Stimulated activated CD8-positive, alpha-beta memory T cell treated with anti-CD3 and anti-CD28 coated beads, Interleukin-12 subunit alpha, Interleukin-12 subunit beta, amount 100 ng/mL, for 24 hours (primary cell): Measurements from ENCODE around the gene NR2E3.

Experiments
- DNase-seq: peaks from one replicate; pipeline ENCODE4 v3.0.0-alpha.2; 2020; ENCODE audit errors: extremely low read depth

NR2E3 gene

DNA sequence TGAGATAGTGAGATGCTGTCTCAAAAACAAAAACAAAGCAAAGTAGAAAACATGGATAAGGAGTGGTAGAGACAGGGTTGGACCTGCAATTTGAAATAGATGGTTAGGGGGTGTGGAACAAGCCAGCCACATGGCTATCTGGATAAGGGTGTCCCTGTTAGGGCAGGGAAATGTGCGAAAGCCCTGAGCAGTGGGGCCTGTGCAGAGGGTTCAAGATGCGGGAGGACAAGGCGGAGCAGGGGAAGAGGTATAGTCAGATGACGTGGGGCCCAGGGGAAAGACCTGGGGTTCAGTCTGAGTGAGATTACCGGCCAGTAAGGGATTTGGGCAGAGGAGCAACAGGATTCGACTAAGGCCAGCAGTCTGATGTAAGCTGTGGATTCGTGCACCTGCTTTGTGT lies 18.4 kb upstream of the NR2E3 start:
- DNase-seq, result no peak

DNA sequence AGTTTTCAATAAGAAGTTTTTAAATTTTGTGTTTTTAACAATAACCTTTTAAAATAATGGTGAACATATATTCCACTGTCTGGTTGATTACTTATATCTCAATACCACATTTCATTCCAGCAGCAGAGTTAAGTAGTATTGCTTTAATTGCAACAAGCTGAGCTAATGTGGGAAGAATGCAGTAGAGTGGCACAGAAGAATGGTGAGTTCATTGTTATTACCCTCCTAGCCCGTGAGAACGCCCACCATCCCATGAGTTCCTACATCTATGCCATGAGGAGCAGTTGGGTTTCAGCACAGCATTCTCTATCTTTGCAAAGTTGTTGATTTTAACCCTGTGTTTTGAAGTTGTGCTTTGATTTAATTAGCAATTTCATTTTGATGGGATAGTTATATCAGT lies 17.8 kb upstream of the NR2E3 start:
- DNase-seq, result no peak

DNA sequence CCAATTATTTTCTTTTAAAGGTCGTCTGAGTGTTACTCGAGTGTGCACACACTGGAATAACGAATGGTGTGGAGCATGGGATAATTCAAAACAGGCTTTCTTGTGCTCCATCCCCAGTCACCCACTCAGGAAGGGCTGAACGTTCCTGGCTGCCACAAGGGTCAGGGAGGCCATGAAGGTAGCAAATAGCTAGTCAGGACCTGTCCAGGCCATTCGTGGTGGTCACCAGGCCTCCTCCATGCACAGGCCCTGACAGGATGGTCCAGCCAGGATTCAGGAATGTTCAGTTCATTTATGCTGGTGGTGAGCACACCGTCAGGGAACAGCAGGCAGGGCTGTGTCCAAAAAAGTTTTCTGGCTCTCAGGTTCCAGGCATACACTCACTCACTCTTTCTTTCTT lies 11.7 kb upstream of the NR2E3 start:
- no peak for DNase-seq

DNA sequence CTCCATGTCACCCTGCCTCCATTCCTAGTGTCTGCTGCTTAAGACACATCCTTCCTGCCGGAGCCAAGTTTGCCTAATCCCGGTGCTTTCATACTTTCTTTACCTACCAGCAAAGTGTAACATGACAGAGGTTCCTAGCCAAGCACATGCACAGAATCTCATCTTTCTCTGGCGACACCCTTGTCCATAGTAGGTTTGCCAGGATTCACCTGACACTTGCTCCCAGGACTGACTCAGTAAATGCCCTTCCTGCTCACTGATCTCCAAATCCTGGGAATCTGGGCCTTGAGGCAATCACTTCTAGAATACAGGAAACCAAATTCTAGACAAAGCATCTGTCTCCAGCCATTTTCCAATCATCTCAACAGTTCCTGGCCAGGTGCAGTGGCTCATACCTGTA lies 10.2 kb upstream of the NR2E3 start:
- no peak for DNase-seq

DNA sequence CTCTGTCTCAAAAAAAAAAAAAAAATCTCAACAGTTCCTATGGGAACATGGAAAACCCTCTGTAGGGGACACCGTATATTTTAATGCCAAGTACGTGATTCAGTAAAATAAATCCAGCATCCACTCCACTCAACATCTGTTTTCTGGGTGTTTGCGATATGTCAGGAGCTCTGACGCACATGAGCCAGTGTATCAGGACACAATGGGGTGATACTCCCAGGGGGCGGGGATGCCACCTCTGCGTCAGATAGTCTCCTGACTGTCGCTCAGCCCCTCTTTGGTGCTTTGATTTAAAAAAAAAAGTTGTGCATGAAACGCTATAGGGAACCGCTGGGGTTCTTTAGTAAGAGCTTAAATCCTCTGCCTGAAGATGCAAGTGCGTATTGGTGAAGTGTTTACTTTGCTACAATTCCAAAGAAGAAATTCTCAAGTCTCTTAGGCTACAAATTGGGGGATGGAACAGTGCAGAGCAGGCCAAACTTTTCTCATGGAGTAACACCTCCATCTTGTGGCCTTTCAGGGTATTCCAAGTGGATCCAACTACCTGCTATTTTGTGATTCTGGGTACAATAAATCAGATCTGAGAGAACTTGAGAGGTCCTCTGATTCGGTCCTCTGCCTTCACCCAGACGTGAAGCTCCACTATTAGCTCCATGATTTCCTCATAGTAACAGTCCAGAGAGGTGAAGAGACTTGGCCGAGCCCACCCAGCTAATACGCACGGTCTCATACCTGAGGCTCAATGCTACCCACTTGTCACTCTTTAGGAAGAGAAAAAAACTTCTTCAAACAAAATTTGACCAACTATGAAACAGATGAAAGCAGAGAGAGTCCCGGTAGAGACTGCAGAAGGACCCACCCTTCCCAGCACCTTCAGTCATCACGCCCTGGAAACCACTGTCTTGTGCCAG lies 9.3 kb upstream of the NR2E3 start:
- no peak for DNase-seq

DNA sequence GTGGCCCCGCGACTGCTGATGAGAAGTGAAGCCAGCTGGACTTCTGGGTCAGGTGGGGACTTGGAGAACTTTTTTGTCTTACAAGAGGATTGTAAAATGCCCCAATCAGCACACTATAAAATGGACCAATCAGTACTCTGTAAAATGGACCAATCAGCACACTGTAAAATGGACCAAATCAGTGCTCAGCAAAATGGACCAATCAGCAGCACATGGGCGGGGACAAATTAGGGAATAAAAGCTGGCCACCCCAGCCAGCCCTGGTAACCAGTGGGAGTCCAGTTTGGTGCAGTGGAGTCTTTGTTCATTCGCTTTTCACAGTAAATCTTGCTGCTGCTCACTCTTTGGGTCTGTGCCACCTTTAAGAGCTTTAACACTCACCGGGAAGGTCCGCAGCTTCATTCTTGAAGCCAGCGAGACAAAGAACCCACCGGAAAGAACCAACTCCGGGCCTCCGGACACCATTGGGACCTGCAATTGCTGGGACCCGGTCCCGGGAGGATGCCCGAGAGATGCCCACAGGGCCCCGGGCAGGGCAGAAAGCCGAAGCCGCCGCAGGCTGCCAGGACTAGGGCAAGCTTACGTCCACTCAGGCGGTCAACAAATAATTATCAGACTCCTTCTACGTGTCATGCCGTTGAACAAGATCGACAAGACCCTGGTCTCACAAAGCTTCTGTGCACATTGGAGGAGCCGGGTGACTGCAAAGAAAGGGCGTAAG lies 8.3 kb upstream of the NR2E3 start:
- DNase-seq, result no peak

DNA sequence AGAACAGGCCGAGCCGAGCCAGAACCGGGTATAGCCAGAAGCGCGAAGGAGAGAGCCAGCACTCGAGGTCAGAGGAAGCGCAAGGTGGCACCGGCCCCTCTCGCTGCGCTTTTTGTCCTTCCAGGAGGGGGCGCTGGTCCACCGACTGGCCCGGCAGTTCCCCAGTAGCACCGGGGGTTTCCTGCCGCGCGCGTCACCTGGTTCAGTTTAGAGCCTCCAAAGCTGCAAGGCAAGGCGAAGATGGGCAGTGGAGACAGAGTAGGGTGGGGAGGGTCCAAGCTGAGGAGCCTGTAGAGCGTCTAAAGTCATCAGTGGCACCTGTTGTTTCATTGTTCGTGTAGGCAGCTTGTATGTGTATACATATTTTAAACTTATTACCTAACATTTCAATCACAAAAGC lies 7.6 kb upstream of the NR2E3 start:
- DNase-seq, result peak; percentile 1

DNA sequence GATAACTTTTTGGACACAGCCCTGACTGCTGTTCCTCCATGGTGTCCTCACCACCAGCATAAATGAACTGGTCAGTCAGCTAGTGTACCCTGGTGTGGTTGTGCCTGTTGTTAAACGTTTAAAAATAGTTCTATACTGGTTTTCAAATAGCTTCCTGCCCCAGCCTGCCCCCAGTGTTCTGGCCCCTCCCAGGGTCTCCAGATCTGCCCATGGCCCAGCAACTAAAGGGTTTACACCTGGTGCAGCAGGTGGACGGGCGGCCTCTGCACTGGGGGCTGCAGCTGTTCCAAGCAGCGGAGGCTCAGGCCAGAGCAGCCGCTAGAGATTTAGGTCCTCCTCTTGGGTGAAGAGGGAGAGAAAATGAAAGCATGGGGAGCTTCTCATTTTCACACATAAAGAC lies 6.1 kb upstream of the NR2E3 start:
- DNase-seq, result no peak

DNA sequence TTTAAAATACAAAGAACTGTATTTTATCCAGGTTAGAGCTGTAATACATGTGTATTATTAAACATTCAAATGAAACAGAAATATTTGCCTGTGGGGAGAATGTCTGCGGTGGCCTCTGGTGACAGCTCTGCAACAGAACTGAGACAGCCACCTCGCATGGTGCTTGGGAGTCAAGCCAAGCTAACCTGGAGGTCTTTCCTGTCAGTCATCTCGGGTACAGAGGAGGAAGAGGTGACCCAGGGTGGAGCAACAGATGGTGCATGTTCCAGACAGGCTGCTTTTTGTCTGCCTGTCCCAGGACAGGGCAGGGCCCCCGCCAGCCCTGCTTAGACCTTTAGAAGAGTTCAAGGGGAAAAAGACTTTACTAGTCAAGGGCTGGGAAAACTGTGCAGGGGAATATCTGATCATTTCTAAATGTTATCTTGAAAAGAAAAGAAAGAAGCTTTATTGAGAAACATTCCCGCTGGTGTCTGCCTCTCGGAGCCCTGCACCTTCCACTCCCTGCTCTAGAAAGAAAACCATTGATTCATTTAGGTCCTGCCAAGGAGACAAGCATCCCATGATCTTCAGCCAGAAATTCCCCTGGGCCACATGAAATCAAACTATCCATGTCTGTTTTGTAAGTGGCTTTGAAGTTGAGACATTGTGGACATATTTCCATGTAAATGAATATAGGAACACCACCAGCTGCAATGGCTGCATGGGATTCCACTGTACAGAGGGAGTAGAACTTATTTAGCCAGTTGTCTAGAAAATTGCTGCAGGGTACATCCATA lies 5.5 kb upstream of the NR2E3 start:
- no peak for DNase-seq

DNA sequence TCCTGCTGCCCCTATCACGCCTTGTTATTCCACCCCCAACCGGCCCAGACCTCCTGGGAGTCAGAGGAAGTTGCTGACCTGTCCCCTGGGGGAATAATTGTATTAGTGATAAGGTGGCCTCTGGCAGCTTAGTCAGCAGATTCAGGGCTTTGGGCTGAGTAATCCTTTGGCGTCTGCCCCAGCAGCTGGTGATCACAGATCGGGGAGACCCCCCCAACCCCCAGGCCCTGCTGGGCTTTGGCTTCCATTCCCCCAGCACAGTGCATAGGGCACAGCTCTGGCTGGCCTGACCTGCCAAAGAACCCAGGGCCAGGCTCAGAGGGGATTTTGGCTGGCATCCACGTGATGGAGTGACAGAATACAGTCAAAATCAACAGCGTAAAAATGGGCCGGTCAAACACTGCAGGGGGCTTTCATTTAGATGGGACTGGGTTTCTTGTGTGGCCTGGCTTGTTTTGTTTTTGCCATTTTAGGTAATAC lies 3.9 kb upstream of the NR2E3 start:
- no peak for DNase-seq

DNA sequence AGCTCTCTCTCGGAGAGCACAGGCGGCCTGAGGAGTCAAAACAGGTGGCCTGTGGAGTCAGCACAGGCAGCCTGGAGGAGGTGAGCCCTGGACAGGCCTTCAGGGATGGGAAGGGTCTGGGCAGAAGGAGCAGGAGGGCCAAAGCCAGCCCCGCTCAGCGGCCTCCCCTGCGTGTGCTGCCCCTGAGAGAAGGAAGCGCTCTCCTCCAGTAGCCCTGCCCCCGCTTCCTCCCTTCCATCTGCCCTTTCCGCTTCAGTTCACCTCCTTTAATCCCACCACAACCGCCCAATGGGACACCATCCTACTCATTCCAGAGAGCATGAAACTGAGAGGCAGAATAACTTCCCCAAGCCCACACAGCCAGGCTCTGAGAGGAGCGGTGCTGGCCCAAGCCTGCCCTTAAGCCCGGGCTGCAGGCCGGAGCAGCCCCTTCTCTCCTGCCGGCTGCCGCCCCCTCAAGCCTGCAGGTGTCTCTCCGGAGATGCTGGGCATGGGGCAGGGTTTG lies 3.2 kb upstream of the NR2E3 start:
- no peak for DNase-seq

DNA sequence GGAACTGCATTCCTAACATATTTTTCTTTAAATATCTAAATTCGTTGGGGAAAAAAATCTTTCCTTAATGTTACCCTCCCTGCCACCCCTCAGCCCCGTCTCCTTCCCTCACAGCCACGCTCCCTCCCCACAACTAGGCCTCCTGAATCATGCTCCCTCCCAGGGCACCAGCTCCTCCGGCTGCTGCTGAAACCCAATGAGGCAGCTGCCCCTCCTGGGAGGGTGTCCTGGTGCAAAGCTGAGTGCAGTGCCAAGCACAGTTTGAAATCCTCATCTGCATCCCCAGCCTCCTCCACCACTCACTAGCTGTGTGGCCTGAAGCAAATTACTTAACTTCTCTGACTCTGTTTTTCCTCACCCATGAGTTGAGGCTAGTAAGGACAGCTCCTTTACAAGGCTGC lies 2.7 kb upstream of the NR2E3 start:
- no peak for DNase-seq

DNA sequence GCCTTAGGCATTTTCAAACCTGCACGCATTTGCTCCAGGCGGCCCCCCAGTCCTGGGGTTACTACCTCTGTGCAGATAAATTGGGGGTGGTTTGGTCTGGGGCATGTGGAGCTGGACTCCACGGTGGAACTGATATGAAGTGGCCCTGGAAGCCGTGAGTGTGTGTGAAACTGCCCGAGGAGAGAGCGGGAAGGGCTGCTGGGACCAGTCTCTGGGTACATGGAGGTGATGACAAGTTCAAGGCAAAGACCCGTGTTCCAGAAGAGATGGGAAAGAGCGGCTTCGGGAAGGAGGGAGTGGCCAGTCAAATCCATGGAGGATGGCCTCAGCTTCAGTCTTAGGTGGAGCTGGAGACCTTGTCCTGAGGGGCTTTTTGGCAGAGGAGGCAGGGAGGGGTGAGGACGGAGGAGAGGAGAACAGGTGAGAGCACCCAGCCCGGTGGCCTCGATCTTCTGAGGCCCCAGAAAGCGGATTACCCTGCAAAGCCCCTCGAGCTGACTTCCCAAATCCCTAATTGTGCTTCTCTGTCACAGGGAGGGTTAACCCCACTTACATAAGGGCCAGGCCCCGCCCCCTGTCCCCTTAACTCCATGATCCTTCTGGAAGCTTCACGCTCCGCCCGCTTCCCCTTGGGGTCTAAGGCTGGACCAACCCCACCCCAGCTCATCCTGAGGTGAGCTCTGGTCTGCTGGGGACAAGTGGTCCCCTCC lies 1.9 kb upstream of the NR2E3 start:
- DNase-seq, result no peak

DNA sequence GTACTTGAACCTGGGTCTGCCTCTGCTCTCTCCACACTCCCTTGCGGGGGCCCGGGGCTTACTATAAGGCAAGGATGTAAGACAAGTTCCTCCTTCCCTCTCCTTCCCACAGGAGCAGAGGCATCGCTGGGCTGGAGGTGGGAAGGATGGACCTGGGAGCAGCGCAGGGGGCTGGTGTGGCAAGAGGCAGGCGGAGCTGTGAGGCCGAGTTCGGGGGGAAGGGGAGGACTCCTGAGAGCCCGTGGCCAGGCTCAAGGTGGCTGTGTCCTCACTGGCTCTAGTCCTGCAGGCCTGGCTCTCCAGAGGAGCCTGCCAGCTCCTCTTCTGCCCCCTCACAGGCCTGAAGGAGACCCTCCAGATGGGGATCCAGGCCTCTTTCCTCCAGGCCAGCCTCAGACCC lies 1.0 kb upstream of the NR2E3 start:
- DNase-seq, result no peak

DNA sequence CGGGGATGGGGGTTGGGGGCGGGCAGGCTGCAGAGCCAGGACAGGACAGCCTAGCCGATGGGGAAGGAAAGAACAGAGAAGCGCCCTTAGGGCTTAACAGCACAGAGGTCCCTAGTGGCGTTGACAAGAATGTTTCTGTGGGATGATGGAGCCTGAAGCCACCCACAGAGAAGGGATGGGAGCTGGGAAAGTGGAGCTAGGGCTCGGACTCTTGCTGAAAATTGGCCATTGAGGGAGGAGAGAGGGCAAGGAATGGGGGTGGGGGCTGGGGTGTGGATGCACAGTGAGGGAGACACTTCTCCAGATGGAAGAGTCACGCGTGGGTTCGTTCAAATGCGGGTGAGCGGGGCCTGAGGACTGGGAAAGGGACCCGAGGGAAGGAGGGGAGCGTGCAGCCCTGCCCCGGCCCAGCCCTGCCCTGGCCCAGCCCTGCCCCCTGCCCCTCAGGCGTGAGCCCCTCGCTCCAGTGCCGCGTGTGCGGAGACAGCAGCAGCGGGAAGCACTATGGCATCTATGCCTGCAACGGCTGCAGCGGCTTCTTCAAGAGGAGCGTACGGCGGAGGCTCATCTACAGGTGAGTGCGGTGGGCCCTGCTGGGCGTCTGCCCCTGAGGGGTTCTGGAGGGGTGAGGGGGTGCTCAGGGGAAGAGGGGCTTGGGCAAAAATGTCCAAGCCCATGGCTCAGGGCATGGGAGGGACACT lies 832 bp downstream of the NR2E3 start:
- no peak for DNase-seq

DNA sequence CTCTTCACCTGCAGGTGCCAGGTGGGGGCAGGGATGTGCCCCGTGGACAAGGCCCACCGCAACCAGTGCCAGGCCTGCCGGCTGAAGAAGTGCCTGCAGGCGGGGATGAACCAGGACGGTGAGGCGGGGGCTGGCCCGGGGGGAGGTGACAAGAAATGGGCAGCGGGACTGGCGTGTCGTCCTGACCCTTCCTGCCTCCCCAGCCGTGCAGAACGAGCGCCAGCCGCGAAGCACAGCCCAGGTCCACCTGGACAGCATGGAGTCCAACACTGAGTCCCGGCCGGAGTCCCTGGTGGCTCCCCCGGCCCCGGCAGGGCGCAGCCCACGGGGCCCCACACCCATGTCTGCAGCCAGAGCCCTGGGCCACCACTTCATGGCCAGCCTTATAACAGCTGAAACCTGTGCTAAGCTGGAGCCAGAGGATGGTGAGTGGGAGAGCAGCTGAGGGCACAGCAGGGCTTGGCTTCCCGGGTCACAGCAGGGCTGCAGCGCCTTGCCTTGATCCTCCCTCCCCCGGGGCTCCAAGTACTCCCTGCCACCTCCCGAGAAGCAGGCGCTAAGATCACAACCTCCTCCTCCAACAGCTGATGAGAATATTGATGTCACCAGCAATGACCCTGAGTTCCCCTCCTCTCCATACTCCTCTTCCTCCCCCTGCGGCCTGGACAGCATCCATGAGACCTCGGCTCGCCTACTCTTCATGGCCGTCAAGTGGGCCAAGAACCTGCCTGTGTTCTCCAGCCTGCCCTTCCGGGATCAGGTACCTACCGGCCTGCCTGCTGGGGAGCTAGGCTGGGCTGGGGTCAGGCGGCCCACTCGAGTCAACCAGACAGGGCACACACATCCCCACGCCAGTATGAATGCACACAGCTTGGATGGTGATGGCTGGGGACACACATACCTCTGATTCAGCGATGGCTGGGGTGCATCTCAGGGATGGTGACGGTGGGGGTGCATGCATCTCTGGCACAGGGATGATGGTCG lies 1.7 kb downstream of the NR2E3 start:
- DNase-seq, result no peak

DNA sequence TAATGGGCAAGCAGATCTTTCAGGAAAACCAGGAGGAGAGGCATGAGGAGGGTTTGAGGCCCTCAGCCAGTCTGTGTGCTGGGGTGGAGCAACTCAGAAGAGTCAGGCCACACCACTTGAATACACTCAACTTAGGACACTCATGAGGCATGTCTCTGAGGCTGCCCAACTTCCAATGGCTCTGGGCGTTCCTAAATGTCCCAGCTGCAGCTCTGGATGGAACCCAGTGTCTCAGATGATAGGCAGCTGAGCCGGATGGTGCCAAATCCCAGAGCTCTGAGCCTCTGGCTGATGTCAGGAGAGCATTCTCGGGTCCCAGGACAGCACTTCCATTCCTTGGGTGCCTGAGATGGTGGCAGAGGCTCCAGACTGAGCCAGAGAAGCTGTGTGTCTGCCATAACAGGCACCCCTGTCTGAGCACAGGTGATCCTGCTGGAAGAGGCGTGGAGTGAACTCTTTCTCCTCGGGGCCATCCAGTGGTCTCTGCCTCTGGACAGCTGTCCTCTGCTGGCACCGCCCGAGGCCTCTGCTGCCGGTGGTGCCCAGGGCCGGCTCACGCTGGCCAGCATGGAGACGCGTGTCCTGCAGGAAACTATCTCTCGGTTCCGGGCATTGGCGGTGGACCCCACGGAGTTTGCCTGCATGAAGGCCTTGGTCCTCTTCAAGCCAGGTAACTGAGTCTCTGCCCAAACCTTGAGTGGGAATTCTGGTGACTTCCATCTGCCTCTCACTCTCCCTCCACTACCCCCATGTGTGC lies 2.8 kb downstream of the NR2E3 start:
- no peak for DNase-seq

DNA sequence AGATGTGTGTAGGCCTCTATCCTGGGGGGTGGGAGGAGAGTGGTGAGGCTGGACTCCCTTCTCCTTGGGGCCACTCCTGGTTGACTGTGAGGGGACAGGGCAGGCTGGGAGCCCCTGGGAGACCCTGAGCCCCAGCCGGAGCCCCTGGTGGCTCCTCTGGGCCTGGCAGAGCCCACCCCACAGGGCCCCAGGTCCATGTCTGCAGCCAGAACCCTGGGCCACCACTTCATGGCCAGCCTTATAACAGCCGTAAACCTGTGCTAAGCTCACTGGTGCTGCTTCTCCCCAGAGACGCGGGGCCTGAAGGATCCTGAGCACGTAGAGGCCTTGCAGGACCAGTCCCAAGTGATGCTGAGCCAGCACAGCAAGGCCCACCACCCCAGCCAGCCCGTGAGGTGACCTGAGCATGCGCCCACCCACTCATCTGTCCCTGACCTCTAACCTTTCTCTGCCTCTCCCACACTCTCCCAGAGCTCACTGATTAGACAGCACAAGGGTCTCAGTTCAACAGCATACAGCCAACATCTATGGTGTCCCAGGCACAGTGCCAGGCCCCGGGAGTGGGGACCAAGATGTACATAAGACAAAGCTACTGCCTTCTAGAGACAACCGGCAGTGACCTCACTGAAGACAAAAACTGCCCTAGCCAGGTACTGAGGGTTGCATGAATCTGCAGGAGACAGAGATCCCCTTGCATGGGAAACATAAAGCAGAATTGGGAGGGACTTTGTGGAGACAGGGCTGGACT lies 3.5 kb downstream of the NR2E3 start:
- DNase-seq, result no peak
